ENCODE data around the gene JAK1. TPM values are rescaled to one million over a fixed set of nuclear protein-coding genes. Genes with fewer than 3 reads are reported as not detected.

JAK1 gene
- total RNA-seq, 1 experiment from 2014 or later = 43.5 TPM

- no peak for DNase-seq (ENCODE audit: low read depth, low spot score)
- in situ Hi-C loops (cut with HindIII; ENCODE audit: low pct_unique_long_range_greater_than_20kb, low sequenced_read_pairs) = no loop called here
Measured at GRCh38 chr1:64864018-64864940, 102.1 kb downstream of the JAK1 start.

- DNase-seq (ENCODE audit: low read depth, low spot score) = peak; percentile 2
Measured at GRCh38 chr1:64861611-64862010, 104.7 kb downstream of the JAK1 start.

DNA sequence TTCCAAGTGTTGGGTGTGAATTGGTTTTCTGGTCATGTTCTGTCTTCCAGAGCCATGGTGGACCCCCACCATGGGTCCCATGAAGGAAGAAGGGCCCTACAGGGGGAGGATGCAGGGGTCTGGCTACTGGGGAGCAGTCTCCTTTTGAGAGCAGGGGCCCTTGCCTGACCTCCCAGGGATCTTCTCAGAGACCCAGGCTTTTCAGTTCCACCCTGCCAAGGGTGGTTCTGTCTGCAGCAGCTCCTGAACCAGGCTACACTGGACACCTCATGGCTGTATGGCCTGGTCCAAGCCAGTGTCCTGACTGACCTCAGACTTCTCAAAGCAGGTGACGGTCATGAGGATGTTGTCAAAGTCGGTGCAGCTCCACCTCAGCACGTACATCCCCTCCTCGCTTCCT, 109.0 kb downstream of the JAK1 start:
- in situ Hi-C loops (cut with HindIII; ENCODE audit: low pct_unique_long_range_greater_than_20kb, low sequenced_read_pairs) = no loop called here
- no peak for DNase-seq (ENCODE audit: low read depth, low spot score)

More at GRCh38 chr1:64861611-64862010, 104.7 kb downstream of the JAK1 start:
- in situ Hi-C loops (cut with HindIII; ENCODE audit: low pct_unique_long_range_greater_than_20kb, low sequenced_read_pairs) = no loop called here

- in situ Hi-C loops (cut with HindIII; ENCODE audit: low pct_unique_long_range_greater_than_20kb, low sequenced_read_pairs) = no loop called here
- DNase-seq (ENCODE audit: low read depth, low spot score) = no peak
Measured at GRCh38 chr1:64856553-64856952, 109.8 kb downstream of the JAK1 start.

- in situ Hi-C loops (cut with HindIII; ENCODE audit: low pct_unique_long_range_greater_than_20kb, low sequenced_read_pairs) = no loop called here
- no peak for DNase-seq (ENCODE audit: low read depth, low spot score)
Measured at GRCh38 chr1:64855557-64855956, 110.8 kb downstream of the JAK1 start.

- DNase-seq (ENCODE audit: low read depth, low spot score) = no peak
- in situ Hi-C loops (cut with HindIII; ENCODE audit: low pct_unique_long_range_greater_than_20kb, low sequenced_read_pairs) = no loop called here
Measured at GRCh38 chr1:64854674-64855073, 111.7 kb downstream of the JAK1 start.

GRCh38 chr1:64851664-64852063, 114.7 kb downstream of the JAK1 start:
- in situ Hi-C loops (cut with HindIII; ENCODE audit: low pct_unique_long_range_greater_than_20kb, low sequenced_read_pairs) = no loop called here
- DNase-seq (ENCODE audit: low read depth, low spot score) = no peak

GRCh38 chr1:64850846-64851245, 115.5 kb downstream of the JAK1 start:
- in situ Hi-C loops (cut with HindIII; ENCODE audit: low pct_unique_long_range_greater_than_20kb, low sequenced_read_pairs) = no loop called here
- no peak for DNase-seq (ENCODE audit: low read depth, low spot score)

GRCh38 chr1:64849942-64850341, 116.4 kb downstream of the JAK1 start:
- in situ Hi-C loops (cut with HindIII; ENCODE audit: low pct_unique_long_range_greater_than_20kb, low sequenced_read_pairs) = no loop called here
- no peak for DNase-seq (ENCODE audit: low read depth, low spot score)

GRCh38 chr1:64848803-64849202, 117.5 kb downstream of the JAK1 start:
- no peak for DNase-seq (ENCODE audit: low read depth, low spot score)
- in situ Hi-C loops (cut with HindIII; ENCODE audit: low pct_unique_long_range_greater_than_20kb, low sequenced_read_pairs) = no loop called here

DNA sequence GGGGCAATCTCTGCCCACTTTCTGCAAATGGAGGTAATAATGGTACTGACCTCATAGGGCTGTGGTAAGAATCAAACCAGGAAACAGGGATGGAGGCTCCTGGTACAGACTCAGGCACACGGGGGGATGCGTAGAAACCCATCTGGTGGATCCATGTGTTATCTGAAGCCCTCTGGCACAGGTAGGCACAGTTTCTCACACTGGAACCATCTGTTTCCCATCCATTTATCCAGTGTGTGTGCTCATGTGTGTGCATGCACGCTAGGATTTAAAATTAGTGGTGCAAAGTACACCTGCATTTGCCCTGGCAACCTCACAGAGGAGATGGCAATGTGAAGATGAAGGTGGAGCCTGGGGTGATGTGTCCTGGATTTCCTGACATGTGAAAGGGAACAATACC, 118.2 kb downstream of the JAK1 start:
- DNase-seq (ENCODE audit: low read depth, low spot score) = no peak
- in situ Hi-C loops (cut with HindIII; ENCODE audit: low pct_unique_long_range_greater_than_20kb, low sequenced_read_pairs) = no loop called here

- DNase-seq (ENCODE audit: low read depth, low spot score) = no peak
- in situ Hi-C loops (cut with HindIII; ENCODE audit: low pct_unique_long_range_greater_than_20kb, low sequenced_read_pairs) = no loop called here
Measured at GRCh38 chr1:64847666-64848065, 118.7 kb downstream of the JAK1 start.

DNA sequence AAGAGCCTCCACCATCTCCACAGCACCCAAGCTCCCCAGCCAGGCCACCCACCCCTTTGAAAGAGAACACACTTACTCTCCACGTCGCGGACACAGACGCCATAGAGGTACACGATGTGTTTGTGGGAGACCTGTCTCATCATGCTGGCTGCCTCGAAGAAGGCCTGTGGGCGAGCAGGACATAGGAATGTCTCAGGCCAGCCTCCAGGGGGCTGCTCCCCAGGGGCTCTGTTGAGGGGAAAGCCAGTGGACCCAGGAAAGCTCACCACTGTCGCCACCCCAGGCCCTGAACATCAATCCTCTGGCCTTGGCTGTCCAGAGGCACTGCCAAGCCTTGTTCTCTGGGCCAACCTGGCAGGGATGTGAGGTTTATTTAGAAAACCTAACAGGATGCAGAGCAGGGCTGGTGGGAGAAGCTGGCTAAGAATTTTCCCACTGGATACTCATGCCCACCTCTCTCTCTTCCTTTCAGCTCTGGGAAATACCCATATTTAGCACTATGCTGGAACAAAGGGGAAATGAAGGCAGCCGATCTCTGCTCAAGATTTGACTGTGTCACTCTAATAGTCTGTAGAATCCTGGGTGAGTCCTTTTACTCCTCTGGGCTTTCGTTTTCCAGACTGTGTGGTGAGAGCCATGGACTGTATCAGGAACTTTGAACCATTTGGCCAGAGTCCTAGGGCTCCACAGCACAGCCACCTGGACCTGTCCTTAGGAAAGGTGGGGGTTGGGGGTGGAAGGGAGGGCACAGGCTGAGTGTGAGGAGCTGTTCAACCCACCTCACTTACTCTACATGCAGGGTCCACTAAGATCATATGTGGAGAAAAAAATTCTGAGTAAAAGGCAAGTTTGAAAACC, 119.5 kb downstream of the JAK1 start:
- no peak for DNase-seq (ENCODE audit: low read depth, low spot score)
- in situ Hi-C loops (cut with HindIII; ENCODE audit: low pct_unique_long_range_greater_than_20kb, low sequenced_read_pairs) = no loop called here

GRCh38 chr1:64845831-64846425, 120.4 kb downstream of the JAK1 start:
- DNase-seq (ENCODE audit: low read depth, low spot score) = no peak
- in situ Hi-C loops (cut with HindIII; ENCODE audit: low pct_unique_long_range_greater_than_20kb, low sequenced_read_pairs) = no loop called here

DNA sequence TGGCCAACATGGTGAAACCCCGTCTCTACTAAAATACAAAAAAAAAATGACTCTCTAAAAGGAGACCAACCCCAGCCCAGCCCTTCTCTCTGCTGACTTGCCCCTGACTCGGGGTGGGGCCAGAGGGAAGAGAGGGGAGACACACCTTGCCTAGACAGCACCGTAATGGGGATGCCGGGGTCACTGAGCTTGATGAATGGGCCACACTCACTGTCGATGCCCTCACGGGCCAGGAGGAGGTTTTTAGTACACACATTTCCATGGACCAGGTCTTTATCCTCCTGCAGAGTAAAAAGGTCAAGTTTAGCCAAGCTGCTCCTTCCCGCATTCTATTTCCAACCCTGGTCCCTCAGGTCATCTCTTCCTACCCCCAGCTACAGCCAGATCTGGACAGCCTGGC, 121.7 kb downstream of the JAK1 start:
- in situ Hi-C loops (cut with HindIII; ENCODE audit: low pct_unique_long_range_greater_than_20kb, low sequenced_read_pairs) = no loop called here
- DNase-seq (ENCODE audit: low read depth, low spot score) = no peak

- in situ Hi-C loops (cut with HindIII; ENCODE audit: low pct_unique_long_range_greater_than_20kb, low sequenced_read_pairs) = no loop called here
- no peak for DNase-seq (ENCODE audit: low read depth, low spot score)
Measured at GRCh38 chr1:64844175-64844574, 122.2 kb downstream of the JAK1 start.

- no peak for DNase-seq (ENCODE audit: low read depth, low spot score)
- in situ Hi-C loops (cut with HindIII; ENCODE audit: low pct_unique_long_range_greater_than_20kb, low sequenced_read_pairs) = no loop called here
Measured at GRCh38 chr1:64843675-64844074, 122.7 kb downstream of the JAK1 start.

- DNase-seq (ENCODE audit: low read depth, low spot score) = no peak
- in situ Hi-C loops (cut with HindIII; ENCODE audit: low pct_unique_long_range_greater_than_20kb, low sequenced_read_pairs) = no loop called here
Measured at GRCh38 chr1:64842224-64842623, 124.1 kb downstream of the JAK1 start.

Measured in SK-MEL-5 (cell line).